ENCODE results near the gene FRMPD4.

Gene FRMPD4

DNA sequence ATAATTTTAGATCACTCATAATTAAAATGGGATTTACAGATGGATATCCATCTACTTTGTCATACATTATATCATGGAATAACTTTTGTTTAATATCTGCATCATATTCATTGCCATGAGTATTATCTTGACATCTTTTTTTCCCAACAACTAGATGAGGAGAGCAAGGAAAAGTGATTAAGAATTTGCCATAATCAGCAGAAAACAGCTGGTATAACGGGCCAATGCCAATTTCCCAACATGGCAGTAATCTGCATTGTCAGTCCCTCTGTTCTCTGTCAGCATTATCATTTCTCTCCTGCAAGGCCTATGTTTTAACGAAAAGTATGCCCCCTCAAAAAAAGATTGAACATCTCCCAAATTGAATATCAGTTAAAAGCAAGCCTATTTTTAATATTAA is 314.0 kb downstream of the FRMPD4 start:
- DNase-seq (ENCODE audit: low read depth) = no peak
- no peak overlapping the region for H3K4me3 ChIP-seq (ENCODE audit: control insufficient read depth, low read depth, low read length)
- TF ChIP-seq, protein P1, sequence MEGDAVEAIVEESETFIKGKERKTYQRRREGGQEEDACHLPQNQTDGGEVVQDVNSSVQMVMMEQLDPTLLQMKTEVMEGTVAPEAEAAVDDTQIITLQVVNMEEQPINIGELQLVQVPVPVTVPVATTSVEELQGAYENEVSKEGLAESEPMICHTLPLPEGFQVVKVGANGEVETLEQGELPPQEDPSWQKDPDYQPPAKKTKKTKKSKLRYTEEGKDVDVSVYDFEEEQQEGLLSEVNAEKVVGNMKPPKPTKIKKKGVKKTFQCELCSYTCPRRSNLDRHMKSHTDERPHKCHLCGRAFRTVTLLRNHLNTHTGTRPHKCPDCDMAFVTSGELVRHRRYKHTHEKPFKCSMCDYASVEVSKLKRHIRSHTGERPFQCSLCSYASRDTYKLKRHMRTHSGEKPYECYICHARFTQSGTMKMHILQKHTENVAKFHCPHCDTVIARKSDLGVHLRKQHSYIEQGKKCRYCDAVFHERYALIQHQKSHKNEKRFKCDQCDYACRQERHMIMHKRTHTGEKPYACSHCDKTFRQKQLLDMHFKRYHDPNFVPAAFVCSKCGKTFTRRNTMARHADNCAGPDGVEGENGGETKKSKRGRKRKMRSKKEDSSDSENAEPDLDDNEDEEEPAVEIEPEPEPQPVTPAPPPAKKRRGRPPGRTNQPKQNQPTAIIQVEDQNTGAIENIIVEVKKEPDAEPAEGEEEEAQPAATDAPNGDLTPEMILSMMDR (IDR thresholded peaks at IDR 0.05; ENCODE audit: control insufficient read depth, insufficient read depth, low read depth, low read length, missing control alignments) = no peak

DNA sequence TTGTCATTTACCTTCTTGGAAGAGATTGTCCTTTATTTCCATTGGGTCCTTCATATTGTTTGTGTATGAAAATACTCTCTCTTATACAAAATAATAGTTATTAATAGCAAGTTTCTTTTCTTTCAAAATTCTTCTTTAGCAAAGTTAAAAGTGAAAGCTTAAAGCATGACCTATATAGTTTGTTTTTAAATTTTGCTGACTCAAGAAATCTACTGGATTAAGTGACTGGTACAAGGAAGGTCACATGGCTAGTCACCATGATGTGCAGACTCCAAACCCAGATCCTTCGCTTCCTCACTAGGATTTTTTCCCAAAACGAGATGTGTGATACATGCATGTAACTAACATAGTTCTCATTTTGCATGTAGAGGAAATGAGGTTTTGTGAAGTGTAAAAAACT is 322.7 kb downstream of the FRMPD4 start:
- no peak overlapping the region for H3K4me3 ChIP-seq (ENCODE audit: control insufficient read depth, low read depth, low read length)
- TF ChIP-seq, protein P1 (IDR thresholded peaks at IDR 0.05; ENCODE audit: control insufficient read depth, insufficient read depth, low read depth, low read length, missing control alignments) = no peak
- no peak for DNase-seq (ENCODE audit: low read depth)

DNA sequence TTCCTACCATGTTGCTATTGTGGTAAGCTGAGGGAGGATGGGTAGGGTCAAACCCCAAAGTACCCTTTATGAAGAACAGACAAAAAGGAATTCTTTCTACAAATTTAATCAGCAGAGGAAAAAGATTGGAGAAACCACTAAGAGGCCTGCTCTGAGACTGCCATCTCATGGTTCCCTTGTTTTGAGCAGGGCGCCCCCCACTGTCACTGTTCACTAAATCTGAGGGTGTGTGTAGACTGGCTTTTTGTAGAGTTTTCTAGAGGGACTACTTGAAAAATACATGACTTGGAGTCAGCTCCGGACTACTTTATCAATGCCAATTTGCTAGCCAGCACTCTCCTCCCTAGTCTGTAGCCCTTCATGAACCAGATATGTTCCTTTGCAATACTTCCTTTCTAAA is 324.8 kb downstream of the FRMPD4 start:
- TF ChIP-seq, protein P1 (IDR thresholded peaks at IDR 0.05; ENCODE audit: control insufficient read depth, insufficient read depth, low read depth, low read length, missing control alignments) = no peak
- no peak overlapping the region for H3K4me3 ChIP-seq (ENCODE audit: control insufficient read depth, low read depth, low read length)
- DNase-seq (ENCODE audit: low read depth) = no peak

DNA sequence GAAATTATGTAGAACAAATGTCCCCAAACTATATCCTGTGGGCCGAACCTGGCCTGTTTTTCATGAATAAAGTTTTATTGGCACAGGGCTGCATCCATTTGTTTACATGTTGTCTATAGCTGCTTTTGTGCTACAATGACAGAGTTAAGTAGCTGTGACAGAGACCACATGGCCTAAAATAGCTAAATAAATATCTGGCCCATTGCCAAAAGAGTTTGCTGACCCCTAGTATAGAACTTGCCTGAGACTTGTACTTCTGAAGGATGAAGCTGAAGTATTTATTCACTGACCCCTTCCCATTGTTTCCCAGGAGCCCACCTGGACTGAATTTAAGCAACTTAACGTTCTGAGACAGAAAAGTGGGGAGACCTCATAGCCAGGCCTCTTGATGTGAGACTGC is 325.6 kb downstream of the FRMPD4 start:
- TF ChIP-seq, protein P1 (IDR thresholded peaks at IDR 0.05; ENCODE audit: control insufficient read depth, insufficient read depth, low read depth, low read length, missing control alignments) = no peak
- H3K4me3 ChIP-seq (ENCODE audit: control insufficient read depth, low read depth, low read length) = no peak overlapping the region
- no peak for DNase-seq (ENCODE audit: low read depth)

DNA sequence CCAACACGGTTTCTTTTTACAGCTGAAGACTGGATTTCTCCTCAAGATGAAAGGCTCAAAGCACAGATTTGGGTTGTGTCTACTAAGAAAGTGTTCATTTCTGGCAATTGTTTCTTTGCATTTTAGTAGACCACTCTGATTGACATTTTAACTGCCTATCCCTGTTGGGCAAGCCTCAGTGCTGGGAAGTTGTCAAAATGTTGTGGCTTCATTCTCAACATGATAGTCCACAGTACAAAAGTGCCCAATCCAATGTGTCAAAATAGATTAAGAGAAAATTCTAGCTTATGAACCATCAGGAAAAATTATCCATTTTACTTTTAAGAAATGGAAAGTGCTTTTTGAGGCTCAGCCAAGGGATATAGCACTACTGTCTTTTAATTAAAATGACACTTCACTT is 329.0 kb downstream of the FRMPD4 start:
- no peak for DNase-seq (ENCODE audit: low read depth)
- H3K4me3 ChIP-seq (ENCODE audit: control insufficient read depth, low read depth, low read length) = no peak overlapping the region
- TF ChIP-seq, protein P1 (IDR thresholded peaks at IDR 0.05; ENCODE audit: control insufficient read depth, insufficient read depth, low read depth, low read length, missing control alignments) = no peak

DNA sequence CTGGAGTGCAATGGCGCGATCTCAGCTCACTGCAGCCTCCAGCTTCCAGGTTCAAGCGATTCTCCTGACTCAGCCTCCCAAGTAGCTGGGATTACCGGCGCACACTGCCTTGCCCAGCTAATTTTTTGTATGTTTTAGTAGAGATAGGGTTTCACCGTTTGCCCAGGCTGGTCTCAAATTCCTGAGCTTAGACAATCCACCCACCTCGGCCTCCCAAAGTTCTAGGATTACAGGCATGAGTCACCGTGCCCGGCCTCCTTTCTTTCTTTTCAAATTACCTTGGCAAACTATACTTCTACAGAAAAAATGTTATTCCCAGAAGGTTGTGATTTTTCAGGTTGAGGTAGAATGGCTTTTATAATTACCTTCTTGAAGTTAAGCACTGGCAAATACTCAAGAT is 331.0 kb downstream of the FRMPD4 start:
- DNase-seq (ENCODE audit: low read depth) = no peak
- TF ChIP-seq, protein P1 (IDR thresholded peaks at IDR 0.05; ENCODE audit: control insufficient read depth, insufficient read depth, low read depth, low read length, missing control alignments) = no peak
- H3K4me3 ChIP-seq (ENCODE audit: control insufficient read depth, low read depth, low read length) = no peak overlapping the region

DNA sequence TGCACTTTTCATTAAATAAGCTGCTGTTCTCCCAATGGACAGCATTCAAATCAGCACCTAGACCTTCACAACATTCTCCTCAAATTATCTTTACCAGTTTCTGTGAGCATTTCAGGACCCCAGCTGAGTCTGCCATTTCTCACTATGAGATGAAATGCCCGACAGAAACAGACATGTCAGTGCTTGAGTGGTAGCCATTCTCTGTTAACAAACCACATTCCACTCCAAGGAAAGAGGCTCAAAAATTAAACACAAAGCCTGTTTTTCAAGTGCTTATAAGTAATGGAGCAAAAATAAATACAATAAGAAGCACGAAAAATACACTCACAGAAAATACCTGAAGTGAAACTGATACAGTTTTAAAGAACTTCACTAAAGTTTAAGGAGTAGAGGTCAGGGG is 332.8 kb downstream of the FRMPD4 start:
- DNase-seq (ENCODE audit: low read depth) = no peak
- TF ChIP-seq, protein P1 (IDR thresholded peaks at IDR 0.05; ENCODE audit: control insufficient read depth, insufficient read depth, low read depth, low read length, missing control alignments) = no peak
- H3K4me3 ChIP-seq (ENCODE audit: control insufficient read depth, low read depth, low read length) = no peak overlapping the region
